GM19240 (cell line): ENCODE measurements around the gene DCHS1.

ENCODE experiments used
- DNase-seq: peaks from one replicate; pipeline ENCODE4 v3.0.0; 2011; ENCODE audit warnings: low spot score; ENCODE audit not compliant: insufficient read length

Gene DCHS1

GRCh38 chr11:6646918-6647679 is 8.5 kb downstream of the DCHS1 start:
- DNase-seq = peak; percentile 74

- DNase-seq = no peak
Observed at GRCh38 chr11:6646576-6646917, 9.1 kb downstream of the DCHS1 start.

- no peak for DNase-seq
Observed at GRCh38 chr11:6646071-6646470, 9.5 kb downstream of the DCHS1 start.

GRCh38 chr11:6642957-6643356 is 12.7 kb downstream of the DCHS1 start:
- DNase-seq = no peak

GRCh38 chr11:6640985-6641701 is 14.5 kb downstream of the DCHS1 start:
- DNase-seq = no peak

- DNase-seq = no peak
Observed at GRCh38 chr11:6640036-6640984, 15.3 kb downstream of the DCHS1 start.

- DNase-seq = no peak
Observed at GRCh38 chr11:6638429-6638828, 17.2 kb downstream of the DCHS1 start.

DNA sequence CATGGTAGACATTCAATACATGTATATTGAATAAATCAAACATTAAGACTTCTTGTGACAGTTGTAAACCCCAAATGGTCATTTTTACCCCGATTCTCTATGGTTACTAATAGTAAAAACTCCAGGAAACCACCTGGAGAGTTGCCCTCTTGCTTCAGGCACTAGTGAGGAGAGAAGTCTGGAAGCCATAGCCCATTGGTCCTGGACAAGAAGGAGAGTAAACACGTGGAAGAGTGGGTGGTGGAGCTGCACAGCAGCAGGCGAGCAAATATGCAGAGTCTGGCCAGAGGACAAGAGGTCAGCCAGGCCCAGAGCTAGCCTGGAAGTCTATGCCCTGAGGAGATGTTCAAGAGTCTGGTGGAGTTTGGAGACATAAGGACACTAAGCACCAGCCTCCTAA is 17.7 kb downstream of the DCHS1 start:
- DNase-seq = no peak

- DNase-seq = no peak
Observed at GRCh38 chr11:6636480-6636879, 19.1 kb downstream of the DCHS1 start.

GRCh38 chr11:6635082-6635932 is 20.3 kb downstream of the DCHS1 start:
- DNase-seq = no peak

DNA sequence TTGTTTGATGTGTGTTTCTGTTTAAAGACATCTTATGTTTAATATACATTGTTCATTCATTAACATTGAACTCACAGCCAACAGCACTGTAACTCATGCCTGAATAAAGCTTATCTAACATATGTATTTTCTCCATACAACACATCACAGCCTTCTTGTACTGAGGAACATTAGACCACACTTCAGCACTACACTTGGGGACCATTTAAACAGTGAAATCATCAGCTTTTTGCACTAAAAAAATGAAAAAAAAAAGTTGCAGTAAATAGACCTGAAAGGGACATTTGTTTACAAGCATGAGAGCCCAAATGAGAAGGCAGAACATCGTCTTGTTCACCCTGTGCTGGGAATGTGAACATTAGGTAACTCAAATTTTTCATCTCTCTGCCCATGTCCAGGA is 21.1 kb downstream of the DCHS1 start:
- DNase-seq = no peak

DNA sequence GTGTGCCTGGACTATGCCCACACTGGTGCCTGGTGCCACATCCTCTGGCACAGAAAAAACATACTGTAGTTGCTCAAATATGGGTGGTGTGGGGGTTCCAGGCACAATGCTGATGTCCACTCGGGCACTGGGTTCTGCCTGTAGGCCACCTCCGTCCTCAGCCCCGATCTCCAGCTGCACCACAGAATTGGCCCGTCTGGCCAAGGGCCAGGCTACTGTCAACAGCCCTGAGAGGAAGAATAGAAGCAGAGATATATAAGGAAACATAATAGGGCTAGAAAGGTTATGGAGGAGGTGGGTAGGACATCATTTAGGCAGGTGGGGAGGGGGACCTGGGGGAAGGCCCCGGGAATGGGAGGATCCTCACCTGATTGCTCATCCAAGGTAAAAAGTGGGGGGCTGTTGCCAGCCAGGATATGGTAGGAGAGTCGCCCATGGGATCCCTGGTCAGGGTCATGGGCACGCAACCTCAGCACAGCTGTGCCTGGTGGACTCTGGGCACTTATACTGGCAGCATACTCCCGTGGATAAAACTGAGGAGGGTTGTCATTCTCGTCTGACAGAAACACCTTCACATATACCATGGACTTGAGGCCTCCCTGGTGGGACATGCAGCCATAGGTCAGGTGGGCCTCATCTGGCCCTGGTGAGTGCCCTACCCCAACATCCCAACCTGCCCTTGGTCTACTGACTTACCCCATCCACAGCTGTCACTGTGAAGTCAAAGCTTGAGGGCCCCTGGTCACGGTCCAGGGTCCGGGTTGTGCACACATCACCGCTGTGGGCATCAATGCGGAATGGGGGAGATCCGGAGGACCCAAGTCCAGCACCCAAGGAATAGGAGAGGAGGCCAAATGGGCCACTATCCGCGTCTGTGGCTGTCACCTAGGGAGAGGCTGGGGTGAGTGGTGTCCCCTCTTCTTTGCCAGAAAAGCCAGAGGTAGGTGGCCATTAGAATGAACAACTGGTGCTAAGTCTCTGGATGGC is 21.9 kb downstream of the DCHS1 start:
- no peak for DNase-seq

DNA sequence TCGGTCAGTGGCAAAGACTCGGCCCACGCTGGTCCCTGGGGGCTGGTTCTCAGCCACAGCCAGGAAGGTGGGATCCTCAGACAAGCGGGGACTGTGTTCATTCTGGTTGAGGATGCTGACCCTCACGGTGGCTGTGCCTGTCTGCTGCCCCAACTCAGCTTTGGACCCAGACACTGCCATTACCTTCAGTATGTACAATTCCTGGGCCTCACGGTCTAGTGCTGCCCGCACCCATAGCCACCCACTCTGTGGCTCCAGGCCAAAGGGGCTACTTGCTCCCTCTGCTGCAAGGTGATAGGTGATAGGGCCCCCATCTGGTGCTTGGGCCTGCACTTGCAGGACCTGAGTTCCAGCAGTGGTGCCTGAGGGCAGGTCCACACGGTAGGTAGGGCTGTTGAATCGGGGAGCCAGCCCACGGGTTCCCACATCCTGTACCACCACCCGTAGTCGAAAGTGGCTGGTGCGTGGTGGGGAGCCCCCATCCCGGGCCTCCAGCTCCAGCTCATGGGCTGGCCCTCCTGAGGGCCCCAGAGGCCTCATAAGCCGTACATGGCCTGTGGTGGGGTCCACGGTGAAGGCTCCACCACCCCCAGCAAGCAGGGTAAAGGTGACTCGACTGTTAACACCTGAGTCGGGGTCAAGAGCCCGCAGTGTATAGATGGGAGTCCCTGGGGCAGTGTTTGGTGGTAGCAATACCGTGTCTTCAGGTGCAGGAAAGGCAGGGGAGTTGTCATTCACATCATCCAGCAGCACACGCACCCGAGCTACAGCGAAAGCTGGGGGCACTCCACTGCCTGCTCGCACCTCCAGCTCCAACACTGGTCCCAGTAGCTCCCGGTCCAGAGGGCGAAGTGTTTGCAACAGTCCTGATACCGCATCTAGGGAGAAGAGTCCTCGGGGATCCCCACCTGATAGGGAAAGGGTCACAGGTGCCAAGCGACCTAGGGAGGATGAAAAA is 23.2 kb downstream of the DCHS1 start:
- no peak for DNase-seq

- DNase-seq = no peak
Observed at GRCh38 chr11:6631361-6631890, 24.2 kb downstream of the DCHS1 start.

DNA sequence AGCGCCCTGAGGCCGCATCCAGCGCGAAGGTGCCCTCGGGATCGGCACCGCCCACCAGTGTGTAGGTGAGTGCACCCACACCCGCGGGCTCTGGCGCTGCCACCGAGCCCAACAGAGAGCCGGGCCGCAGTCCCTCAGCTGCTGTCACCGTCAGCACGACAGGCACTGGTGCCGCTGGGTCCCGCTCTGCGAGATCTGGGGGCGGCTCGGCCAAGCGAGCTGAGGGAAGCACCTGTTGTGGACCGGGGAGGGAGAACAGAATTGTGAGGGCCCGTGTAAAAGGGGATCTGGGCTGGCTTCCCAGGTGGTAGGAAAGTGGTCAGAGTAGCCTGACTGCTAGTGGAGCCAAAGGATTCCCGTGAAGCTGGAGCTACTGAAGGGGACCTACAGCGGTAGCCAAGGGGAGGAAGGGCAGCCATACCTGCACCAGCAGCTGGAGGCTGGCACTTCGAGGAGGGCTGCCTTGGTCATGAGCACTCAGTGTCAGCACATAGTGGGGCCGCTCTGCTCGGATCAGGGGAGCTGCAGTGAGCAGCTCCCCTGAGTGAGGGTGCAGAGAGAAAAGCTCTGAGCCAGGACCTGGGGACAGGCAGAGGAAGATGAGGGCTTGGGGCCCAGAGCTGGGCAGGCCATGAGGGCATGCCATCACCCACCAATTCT is 24.8 kb downstream of the DCHS1 start:
- DNase-seq = no peak

GRCh38 chr11:6629892-6630631 is 25.5 kb downstream of the DCHS1 start:
- no peak for DNase-seq

GRCh38 chr11:6629573-6629891 is 26.1 kb downstream of the DCHS1 start:
- no peak for DNase-seq
